HG03196 (cell line): ENCODE measurements around the gene LSM4.
"Not testable (repeated sequence)": the region's sequence is repeated elsewhere in the genome, so short reads cannot be mapped to it uniquely, and the experiment has no call there.

ENCODE experiments used
- ATAC-seq: cut with Tn5 transposase; IDR thresholded peaks from one replicate; pipeline ENCODE4 v1.9.1; 2021; ENCODE audit not compliant: unreplicated experiment

Gene LSM4

DNA sequence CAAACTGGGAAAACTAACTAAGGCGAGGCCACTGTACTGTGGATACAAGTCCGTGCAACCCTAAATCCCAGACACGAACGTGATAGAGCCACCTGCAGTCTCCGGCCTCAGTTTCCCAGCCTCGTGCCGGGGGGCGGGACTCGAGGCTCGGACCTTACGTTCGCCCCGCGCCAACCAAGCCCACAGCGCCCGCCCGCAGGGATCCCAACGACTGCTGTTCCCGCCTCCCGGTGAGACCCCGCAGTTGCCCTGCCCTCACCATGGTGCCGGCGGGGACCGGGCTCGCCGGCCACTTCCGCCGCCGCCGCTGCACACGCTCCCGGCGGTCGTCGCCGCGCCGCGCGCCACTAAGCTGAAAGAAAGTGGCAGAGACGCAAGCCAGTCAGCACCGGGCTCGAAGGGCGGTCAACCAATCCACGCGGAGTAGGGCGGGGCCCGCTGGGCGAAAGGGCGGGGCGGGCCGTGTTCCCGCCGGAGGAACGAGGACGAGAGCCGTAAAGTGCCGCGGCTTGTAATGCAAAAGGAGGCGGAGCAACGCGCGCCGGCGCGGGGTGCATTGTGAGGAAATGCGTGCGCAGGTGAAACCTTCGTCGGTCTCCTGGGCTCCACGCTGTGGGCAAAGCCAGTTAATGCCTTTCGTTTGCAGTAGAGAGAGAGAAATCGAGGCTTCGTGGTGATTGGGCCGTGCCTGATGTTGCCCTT, at the start of gene LSM4:
TSS of gene LSM4 (minus strand) at position 318 of the 702 bp plus-strand sequence. CDS start at position 262, 56 bp downstream.
- peak; percentile 88 for ATAC-seq

DNA sequence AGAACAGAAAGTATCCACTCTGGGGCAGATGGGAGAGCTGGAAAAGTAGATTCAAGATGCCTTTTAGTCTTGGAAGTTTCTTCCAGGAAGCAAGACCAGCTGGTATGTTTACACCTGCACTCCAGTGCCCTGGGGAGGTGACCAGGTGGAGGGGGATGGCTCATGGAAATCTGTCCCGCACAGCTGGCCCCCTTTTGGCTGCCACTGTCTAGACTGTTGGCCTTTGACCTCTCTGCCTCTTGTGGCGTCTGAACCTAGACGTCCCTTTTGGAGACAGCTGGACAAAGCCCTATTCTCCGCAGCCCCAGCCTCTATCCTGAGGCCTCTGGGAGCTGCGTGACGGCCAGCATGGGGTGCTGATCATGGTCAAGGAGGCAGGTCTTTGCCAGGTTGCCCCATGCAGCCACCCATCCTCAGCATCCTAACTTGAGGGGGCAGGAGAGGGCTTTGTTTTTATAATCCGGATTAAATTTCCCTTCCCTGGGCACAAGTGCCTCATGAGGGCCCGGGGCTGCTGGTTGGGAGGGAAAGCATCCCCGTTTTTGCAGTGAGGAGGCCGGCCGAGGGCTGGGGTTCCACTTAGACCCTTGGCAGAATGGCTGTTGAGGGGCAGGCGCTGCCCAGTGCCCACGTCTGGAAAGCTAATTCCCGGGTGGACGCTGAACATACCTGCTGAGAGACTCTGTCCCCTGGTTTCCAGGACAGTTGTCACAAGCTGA, 45.8 kb upstream of the LSM4 start:
- no peak for ATAC-seq

DNA sequence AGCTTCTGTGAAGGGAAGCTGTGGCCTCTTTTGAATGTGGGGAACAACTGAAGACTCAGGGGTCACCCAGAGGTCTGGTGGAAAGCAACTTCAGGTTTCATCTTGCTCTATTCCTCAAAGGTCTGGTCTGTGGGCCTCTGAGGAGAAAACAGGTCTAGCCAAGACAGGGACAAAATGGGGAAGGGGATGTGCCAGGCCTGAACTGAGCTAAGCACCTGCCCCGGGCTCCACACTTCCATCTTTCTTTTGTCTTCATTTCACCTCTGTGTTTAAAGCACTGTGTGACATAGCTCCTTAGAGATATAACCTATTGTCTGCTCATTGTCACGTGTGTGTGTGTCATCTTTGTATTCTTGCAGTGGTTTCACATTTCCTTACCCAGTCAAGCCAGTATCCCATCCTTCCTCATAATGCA, 43.2 kb upstream of the LSM4 start:
- no peak for ATAC-seq

DNA sequence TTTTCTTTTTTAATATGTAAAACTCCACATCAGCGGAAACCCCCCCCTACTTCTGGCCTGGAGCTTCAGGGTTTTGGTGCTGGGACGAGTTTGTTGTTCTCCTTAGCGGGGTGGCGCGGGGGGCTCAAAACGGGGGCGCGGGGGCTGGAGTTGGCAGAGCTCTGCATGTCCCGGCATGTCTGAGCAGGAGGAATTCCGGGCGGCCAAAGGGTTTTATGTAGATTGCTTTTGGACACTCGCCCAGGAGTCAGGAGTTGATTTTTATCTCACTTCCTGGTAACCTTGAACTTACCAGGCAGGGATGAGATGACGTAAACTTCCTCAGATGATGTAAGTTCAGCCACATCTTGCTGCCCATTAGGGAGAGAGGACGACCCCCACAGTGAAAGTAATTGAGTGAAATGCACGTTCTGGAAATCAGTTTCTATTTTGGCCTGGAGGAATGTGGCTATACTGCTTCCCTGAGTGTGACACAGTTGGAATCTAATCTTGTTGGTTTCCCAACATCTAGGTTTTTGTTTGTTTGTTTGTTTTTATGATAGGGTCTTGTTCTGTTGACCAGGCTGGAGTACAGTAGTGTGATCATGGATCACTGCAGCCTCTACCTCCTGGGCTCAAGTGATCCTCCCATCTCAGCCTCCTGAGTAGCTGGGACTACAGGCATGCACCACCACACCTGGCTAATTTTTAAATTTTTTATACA, 42.1 kb upstream of the LSM4 start:
- no peak for ATAC-seq

GRCh38 chr19:18364277-18364825, 41.5 kb upstream of the LSM4 start:
- ATAC-seq, result not testable (repeated sequence)

DNA sequence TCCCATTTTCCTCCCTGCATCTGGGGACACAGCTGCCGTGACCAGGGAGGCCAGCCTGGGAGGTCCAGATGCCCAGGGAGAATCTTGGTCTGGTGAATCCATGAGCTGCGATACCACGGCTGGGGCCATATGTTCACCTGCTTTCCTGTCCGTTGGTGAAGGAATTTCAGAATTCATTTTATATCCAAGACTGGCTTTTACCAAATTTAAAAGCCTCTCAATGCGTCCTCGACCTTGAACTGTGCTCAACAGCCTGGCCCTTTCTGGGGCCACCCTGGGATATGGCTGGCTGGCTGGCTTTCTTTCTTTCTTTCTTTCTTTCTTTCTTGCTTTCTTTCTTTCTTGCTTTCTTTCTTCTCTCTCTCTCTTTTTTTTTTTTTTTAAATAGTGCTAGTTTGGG, 40.9 kb upstream of the LSM4 start:
- no peak for ATAC-seq

- ATAC-seq, result no peak
Observed at GRCh38 chr19:18362934-18363542, 40.2 kb upstream of the LSM4 start.

GRCh38 chr19:18361646-18362045, 38.8 kb upstream of the LSM4 start:
- ATAC-seq, result no peak

DNA sequence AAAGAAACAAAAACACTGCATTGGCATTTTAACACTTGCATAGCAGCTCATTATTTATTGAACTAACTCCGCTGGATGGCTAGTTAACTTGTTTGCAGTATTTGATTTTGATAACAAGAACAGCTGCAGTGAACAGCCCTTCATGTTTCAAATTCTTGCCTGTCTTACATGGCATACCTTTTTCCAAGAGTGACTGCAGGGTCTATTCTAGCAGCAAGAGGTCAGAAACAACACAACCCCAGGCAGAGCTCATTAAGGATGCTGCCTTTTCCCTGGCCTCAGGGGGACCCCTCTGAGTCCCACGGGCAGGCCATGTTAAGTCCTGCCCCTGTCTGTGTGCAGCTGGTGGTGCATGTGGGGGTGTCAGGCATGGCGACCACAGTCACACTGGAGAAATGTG, 34.2 kb upstream of the LSM4 start:
- ATAC-seq, result no peak

GRCh38 chr19:18354743-18355142, 31.9 kb upstream of the LSM4 start:
- not testable (repeated sequence) for ATAC-seq

GRCh38 chr19:18353378-18354005, 30.6 kb upstream of the LSM4 start:
- no peak for ATAC-seq

GRCh38 chr19:18351544-18351943, 28.7 kb upstream of the LSM4 start:
- ATAC-seq, result no peak

- no peak for ATAC-seq
Observed at GRCh38 chr19:18350490-18350889, 27.6 kb upstream of the LSM4 start.

GRCh38 chr19:18349524-18350128, 26.8 kb upstream of the LSM4 start:
- no peak for ATAC-seq

DNA sequence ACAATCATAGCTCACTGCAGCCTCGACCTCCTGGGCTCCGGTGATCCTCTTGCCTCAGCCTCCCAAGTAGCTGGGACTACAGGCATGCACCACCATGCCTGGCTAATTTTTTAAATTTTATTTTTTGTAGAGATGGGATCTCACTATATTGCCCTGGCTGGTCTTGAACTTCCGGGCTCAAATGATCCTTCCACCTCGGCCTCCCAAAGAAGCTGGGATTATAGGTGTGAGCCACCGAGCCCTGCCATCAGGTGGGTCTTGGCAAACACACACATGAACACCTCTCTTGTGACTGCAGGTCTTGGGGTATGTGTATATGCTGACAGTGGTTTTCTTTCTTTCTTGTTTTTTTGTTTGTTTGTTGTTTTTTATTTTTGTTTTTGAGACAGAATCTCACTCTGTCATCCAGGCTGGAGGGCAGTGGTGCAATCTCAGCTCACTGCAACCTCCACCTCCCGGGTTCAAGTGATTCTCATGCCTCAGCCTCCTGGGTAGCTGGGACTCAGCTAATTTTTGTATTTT, 26.0 kb upstream of the LSM4 start:
- ATAC-seq, result not testable (repeated sequence)

- no peak for ATAC-seq
Observed at GRCh38 chr19:18348171-18348570, 25.3 kb upstream of the LSM4 start.

- no peak for ATAC-seq
Observed at GRCh38 chr19:18346091-18346490, 23.2 kb upstream of the LSM4 start.

DNA sequence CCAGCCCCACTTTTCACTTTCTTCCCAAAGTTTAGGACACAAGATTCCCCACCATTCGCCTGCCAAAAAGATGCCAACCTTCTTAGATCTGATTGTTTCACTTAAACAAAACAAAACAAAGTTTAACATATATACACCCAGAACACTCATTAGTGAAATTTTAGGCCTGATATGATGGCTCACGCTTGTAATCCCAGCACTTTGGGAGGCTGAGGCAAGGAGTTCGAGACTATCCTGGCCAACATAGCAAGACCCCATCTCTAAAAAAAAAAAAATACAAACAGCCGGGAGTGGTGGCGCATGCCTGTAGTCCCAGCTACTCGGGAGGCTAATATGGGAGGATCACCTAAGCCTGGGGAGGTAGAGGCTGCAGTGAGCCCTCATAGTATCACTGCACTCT, 22.4 kb upstream of the LSM4 start:
- no peak for ATAC-seq

GRCh38 chr19:18344582-18344950, 21.7 kb upstream of the LSM4 start:
- no peak for ATAC-seq

DNA sequence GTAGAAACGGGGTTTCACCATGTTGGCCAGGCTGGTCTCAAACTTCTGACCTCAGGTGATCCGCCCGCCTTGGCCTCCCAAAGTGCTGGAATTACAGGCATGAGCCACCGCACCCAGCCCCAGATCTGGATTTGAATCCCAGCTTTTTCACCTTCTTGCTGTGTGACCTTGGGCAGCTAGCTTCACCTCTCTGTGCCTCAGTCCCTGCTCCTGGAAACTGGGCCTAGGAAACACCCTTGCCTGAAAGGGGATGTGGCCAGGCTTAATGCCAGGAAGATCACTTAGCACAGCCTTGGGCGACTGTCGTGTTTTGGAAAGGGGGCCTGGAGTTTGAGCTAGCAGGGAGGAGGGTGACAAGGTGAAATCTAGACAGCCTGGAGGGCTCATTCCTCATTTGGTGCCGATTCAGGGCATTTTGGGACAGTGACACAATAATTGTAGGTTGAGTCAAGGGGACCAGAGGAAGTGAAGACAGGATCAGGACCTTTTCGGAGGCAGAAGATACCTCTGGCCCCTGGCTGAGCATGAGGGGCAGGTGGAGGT, 19.3 kb upstream of the LSM4 start:
- ATAC-seq, result no peak
